Measurements from ENCODE around the gene STAT5A. TPM values are rescaled to one million over a fixed set of nuclear protein-coding genes. Genes with fewer than 3 reads are reported as not detected.

STAT5A gene
- total and polyA plus RNA-seq, 9 of the 15 experiments (the other 6 are each of a cell fraction or from before 2014, with no cell fraction given), result 79.9 to 415 (median 196) TPM

- TF ChIP-seq RREB1 (CRISPR knock-in tag; IDR thresholded peaks at IDR 0.05) (no peak), KDM1A (IDR thresholded peaks at IDR 0.05) (no peak), SNRNP70 (optimal IDR thresholded peaks at IDR 0.05; ENCODE audit: low read depth, low read length) (no peak), SMAD3 (CRISPR knock-in tag; conservative IDR thresholded peaks at IDR 0.05) (no peak), CBX3 (IDR thresholded peaks at IDR 0.05; ENCODE audit: borderline replicate concordance in 1 of 2, low read length in 2 of 2) (no peak)
Measured at GRCh38 chr17:42247734-42248133, 40.6 kb upstream of the STAT5A start (continued).

All from K562 (cell line).